ENCODE measurements around the gene SERPING1. TPM values are rescaled to one million over a fixed set of nuclear protein-coding genes. Genes with fewer than 3 reads are reported as not detected.

SERPING1 gene
- total RNA-seq, 4 donors from 2014 or later = 89.4 to 236 (median 103) TPM

GRCh38 chr11:57659669-57660068 is 62.2 kb downstream of the SERPING1 start:
- peak in 1 of 2 donors; percentile 76 for DNase-seq (ENCODE audit: low spot score in 2 of 2)

DNA sequence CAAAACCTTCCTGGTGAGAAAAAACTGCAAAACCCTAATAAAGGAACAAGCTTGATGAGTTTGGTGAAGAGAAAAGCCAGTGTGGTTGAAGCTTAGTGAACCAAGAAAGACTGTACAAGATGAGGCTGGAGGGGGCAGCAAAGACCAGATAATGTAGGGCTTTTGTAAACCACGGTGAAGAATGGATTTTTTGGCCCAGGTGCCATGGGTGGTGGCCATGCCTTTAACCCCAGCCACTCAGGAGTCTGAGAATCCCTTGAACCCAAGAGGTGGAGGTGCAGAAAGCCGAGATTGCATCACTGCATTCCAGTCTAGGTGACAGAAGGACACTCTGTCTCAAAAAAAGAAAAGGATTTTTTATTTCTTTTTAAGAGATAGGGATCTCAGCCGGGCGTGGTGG is 65.4 kb downstream of the SERPING1 start:
- no peak for DNase-seq (ENCODE audit: low spot score in 2 of 2)
- TF ChIP-seq POLR2A (IDR thresholded peaks at IDR 0.05) (no peak), CTCF (IDR thresholded peaks at IDR 0.05) (no peak)
- WGBS, 2 donors = 44 to 61% methylated on average over 4 of the region's 4 CpGs
- intact Hi-C loops (cut with DNase I; ENCODE audit: low total_unique reads) = loop anchor here (10.0 kb wide), 1 partner anchor 328 kb away; the partner anchor contains the start of genes P2RX3 and SSRP1
- H3K4me3 ChIP-seq (ENCODE audit: low read depth, poor library complexity, severe bottlenecking) = no peak overlapping the region

More at GRCh38 chr11:57659669-57660068, 62.2 kb downstream of the SERPING1 start:
- TF ChIP-seq CTCF (IDR thresholded peaks at IDR 0.05) (no peak), POLR2A (IDR thresholded peaks at IDR 0.05) (no peak)
- no peak overlapping the region for H3K4me3 ChIP-seq (ENCODE audit: low read depth, poor library complexity, severe bottlenecking)
- intact Hi-C loops (cut with DNase I; ENCODE audit: low total_unique reads) = loop anchor here (5.0 to 10.0 kb wide), 2 partner anchors 325 to 863 kb away; partner anchors contain the start of genes P2RX3 and SSRP1
- 94 to 95% methylated on average over 14 of the region's 14 CpGs for WGBS, 2 donors

DNA sequence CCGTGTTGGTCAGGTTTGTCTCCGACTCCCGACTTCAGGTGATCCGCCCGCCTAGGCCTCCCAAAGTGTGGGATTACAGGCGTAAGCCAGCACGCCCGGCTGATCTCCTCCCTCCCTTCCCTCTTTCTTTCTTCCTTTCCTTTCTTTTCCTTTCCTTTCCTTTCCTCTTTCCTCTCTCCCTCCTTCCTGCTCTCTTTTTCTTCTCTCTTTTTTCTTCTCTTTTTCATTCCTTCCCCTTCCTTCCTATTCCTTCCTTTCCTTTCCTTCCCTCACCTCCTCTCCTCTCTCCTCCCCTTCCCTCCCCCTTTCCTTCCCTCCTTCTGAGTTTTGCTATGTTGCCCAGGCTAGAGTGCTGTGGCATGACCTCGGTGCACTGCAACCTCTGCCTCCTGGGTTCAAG is 66.5 kb downstream of the SERPING1 start:
- DNase-seq (ENCODE audit: low spot score in 2 of 2) = no peak
- WGBS, 2 donors = 80 to 88% methylated on average over 9 of the region's 9 CpGs
- TF ChIP-seq CTCF (IDR thresholded peaks at IDR 0.05) (no peak), POLR2A (IDR thresholded peaks at IDR 0.05) (no peak)
- intact Hi-C loops (cut with DNase I; ENCODE audit: low total_unique reads) = loop anchor here (10.0 kb wide), 1 partner anchor 329 kb away; the partner anchor contains the start of genes P2RX3 and SSRP1
- no peak overlapping the region for H3K4me3 ChIP-seq (ENCODE audit: low read depth, poor library complexity, severe bottlenecking)

MicroRNAs encoded within 50 kb of the gene (microRNA counts, 767-probe panel; counts per million panel counts)
- 10,515 to 11,295 counts per million in 2 donors for microRNA hsa-miR-130a-3p

Small RNA genes lying within 50 kb of the gene (microRNA-seq; reads per million reads assigned to microRNA genes)
- 6,652 to 7,357 reads per million in 2 donors for gene MIR130A (ENCODE audit: borderline number of aligned reads in 1 of 2, borderline replicate concordance in 2 of 2)

Other genes with a start within 250 kb of the SERPING1 start
- gene PRG3, start 216.5 kb upstream of the SERPING1 start, total RNA-seq = not detected
- 1 to 10 TPM in 1 of 4 donors, under 1 TPM in 1, not detected in 2; 0.84 to 1.7 TPM for gene PRG2, start 207.0 kb upstream of the SERPING1 start, total RNA-seq
- 10 to 100 TPM; 12.4 to 66.4 (median 41.1) TPM for gene SLC43A3, start 170.6 kb upstream of the SERPING1 start, total RNA-seq
- 1 to 10 TPM in 3 of 4 donors, under 1 TPM in 1; 0.55 to 3.6 (median 2.3) TPM for gene RTN4RL2, start 137.2 kb upstream of the SERPING1 start, total RNA-seq
- 10 to 100 TPM; 15.9 to 20.2 (median 18.3) TPM for gene SLC43A1, start 82.0 kb upstream of the SERPING1 start, total RNA-seq
- 10 to 100 TPM; 24.3 to 53.2 (median 29.4) TPM for gene TIMM10, start 66.9 kb upstream of the SERPING1 start, total RNA-seq
- not detected for gene SMTNL1, start 60.1 kb upstream of the SERPING1 start, total RNA-seq
- gene UBE2L6, start 30.0 kb upstream of the SERPING1 start, total RNA-seq = 10 to 100 TPM; 14.5 to 31.0 (median 19.9) TPM
- gene YPEL4, start 52.2 kb downstream of the SERPING1 start, total RNA-seq = 1 to 10 TPM in 3 of 4 donors, under 1 TPM in 1; 0.91 to 4.3 (median 2.9) TPM
- 10 to 100 TPM; 14.0 to 29.2 (median 17.6) TPM for gene CLP1, start 60.1 kb downstream of the SERPING1 start, total RNA-seq
- gene ZDHHC5, start 70.4 kb downstream of the SERPING1 start, total RNA-seq = 10 to 100 TPM; 72.9 to 99.1 (median 84.5) TPM
- 10 to 100 TPM; 19.4 to 25.5 (median 23.0) TPM for gene MED19, start 114.5 kb downstream of the SERPING1 start, total RNA-seq
- gene TMX2, start 114.9 kb downstream of the SERPING1 start, total RNA-seq = 10 to 100 TPM; 41.8 to 60.4 (median 45.4) TPM
- gene SELENOH, start 143.8 kb downstream of the SERPING1 start, total RNA-seq = 100 to 1,000 TPM; 113 to 133 (median 124) TPM
- not detected for gene BTBD18, start 154.1 kb downstream of the SERPING1 start, total RNA-seq
- gene CTNND1, start 164.1 kb downstream of the SERPING1 start, total RNA-seq = 100 to 1,000 TPM; 186 to 243 (median 197) TPM